ENCODE data around the gene KIFC3. TPM values are rescaled to one million over a fixed set of nuclear protein-coding genes. Genes with fewer than 3 reads are reported as not detected.
A peak's percentile ranks its signal among the peaks of the same experiment; 100 is the strongest.
"Not testable (repeated sequence)": the region's sequence is repeated elsewhere in the genome, so short reads cannot be mapped to it uniquely, and the experiment has no call there.

KIFC3 gene
- polyA plus RNA-seq, 3 donors from 2014 or later: 5.1 to 13.6 (median 12.2) TPM

DNA sequence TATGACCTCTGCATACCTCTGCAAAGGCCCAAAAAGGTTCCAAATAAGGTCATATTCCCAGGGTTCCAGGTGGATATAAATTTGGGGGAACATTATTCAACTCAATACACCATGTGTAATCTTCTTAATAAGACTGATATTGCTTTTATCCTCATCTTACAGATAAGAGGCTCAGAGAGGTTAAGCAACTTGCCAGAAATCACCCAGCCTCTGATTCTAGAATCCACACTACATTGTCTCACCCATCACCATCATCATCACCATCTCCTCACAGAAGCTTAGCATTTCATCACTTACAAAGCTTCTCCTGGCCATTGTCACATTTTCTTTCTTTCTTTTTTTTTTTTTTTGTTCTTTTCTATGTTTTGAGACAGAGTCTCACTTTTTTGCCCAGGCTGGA lies 15.4 kb upstream of the KIFC3 start:
- Mint-ChIP-seq H3K9me3 (no peaks in the 10 kb centered on the region), H3K27ac (peak overlapping the region in 3 of 6 donors; percentile 3 to 76 (median 44)), H3K4me1 (peaks cover 31 to 34% of the 10 kb centered on the region in 2 donors), H3K27me3 (ENCODE audit: low read depth in 3 of 3) (peaks cover 0 to 7% (median 1%) of the 10 kb centered on the region in 3 donors), H3K36me3 (no peaks in the 10 kb centered on the region), H3K4me3 (peak overlapping the region in 1 of 5 donors; percentile 53)
- DNase-seq: no peak

DNA sequence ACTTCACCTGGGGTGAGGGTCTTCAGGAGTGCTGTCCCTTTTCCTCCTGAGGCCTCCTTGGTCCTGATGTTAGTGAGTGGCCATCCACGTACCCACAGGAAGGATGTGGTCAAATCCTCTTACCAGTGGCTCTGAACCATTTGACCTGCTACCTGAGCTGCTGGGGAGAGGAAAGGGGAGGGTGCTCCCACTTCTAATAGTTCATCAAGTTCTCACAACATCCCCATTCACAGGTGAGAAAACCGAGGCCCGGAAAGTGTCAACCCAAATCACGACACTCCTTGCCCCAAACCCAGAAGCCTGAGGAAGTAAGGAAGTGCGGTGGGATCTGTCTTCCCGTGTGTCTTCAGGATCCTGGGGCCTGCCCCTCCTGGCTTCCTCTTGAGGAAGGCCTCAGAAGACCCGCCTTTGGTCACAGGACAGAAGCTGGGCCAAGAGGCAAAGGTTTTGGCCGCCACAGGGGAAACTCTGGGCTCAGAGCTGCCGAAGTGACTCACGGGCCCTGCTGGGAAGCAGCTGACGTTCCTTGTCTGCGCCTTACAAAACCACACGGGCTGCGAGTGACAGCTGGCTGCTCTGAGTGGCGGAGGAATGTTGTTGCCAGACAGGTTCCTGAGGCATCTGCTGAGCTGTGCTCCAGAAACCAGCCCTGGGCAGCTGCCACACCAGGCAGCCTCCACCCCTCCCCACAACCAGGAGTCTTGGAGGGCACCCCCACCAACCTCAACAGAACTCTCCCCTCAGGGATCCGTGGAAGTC lies 13.9 kb upstream of the KIFC3 start:
- H3K4me1 Mint-ChIP-seq: peaks cover 34 to 35% of the 10 kb centered on the region in 2 donors
- DNase-seq: peak; percentile 59 to 62 (median 61)
- H3K27me3 Mint-ChIP-seq (ENCODE audit: low read depth in 3 of 3): peaks cover 0 to 7% (median 1%) of the 10 kb centered on the region in 3 donors
- no peaks in the 10 kb centered on the region for H3K36me3 Mint-ChIP-seq
- H3K4me3 Mint-ChIP-seq: peak overlapping the region; percentile 38 to 77 (median 70)
- H3K9me3 Mint-ChIP-seq: no peaks in the 10 kb centered on the region
- peak overlapping the region; percentile 77 to 88 (median 82) for H3K27ac Mint-ChIP-seq

DNA sequence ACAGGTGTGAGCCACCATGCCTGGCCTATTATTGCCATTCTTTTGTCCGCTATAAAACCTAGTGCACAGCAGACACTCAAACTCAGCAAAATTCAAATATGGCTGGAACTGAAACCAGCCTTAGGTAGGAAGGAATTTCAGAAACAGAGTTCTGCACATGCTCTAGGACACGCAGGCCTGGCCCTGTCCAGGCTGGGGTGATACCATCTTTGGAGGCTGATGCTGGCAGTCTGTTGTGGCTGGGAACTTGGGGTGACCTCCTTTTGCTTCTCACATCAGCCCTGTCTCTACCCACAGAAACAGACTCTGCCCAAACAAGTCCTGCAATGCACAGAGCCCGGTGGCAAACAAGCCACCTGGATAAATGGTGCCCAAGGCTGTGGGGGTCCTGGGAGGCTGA lies 12.6 kb upstream of the KIFC3 start:
- no peaks in the 10 kb centered on the region for H3K9me3 Mint-ChIP-seq
- H3K27ac Mint-ChIP-seq: peak overlapping the region; percentile 21 to 83 (median 58)
- peaks cover 2 to 10% (median 9%) of the 10 kb centered on the region in 3 donors for H3K27me3 Mint-ChIP-seq (ENCODE audit: low read depth in 3 of 3)
- peaks cover 46 to 47% of the 10 kb centered on the region in 2 donors for H3K4me1 Mint-ChIP-seq
- H3K36me3 Mint-ChIP-seq: no peaks in the 10 kb centered on the region
- H3K4me3 Mint-ChIP-seq: peak overlapping the region in 4 of 5 donors; percentile 30 to 77 (median 71)
- DNase-seq: peak in 1 of 3 donors; percentile 46

DNA sequence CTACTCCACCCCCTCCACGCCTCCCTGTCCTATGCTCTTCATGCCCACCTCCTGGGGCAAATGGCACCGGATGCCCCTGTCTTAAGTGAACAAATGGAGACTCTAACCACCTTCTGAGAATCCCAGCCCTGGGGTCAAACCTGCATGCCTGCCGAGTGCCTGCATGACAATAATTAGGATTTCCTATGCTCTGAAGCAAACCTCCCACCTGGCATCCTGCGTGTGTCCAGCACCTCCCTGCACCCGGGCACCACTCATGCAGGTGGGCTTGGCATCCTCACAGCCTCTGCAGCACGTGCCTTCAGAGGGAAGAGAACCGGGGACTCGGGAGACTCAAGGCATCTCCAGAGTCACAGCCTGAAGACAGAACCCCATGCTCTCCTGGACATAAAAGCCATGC lies 11.2 kb upstream of the KIFC3 start:
- Mint-ChIP-seq H3K4me1 (peaks cover 58 to 60% of the 10 kb centered on the region in 2 donors), H3K27me3 (ENCODE audit: low read depth in 3 of 3) (peaks cover 2 to 12% (median 9%) of the 10 kb centered on the region in 3 donors)

DNA sequence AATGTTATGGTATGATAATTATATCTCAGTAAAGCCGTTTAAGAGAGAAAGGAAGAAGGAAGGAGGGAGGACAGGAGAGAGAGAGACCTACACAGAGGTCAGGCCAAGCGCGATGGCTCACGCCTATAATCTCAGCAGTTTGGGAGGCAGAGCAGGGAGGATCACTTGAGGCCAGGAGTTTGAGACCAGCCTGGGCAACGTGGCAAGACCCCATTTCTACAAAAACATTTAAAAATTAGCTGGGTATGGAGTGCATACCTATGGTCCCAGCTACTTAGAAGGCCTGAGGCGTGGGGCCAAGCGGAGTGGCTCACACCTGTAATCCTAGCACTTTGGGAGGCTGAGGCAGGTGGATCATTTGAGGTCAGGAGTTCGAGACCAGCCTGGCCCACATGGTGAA lies 9.0 kb upstream of the KIFC3 start:
- peak overlapping the region; percentile 93 to 98 (median 97) for H3K27ac Mint-ChIP-seq
- not testable (repeated sequence) for H3K36me3 Mint-ChIP-seq, H3K9me3 Mint-ChIP-seq, DNase-seq, H3K4me3 Mint-ChIP-seq
- peaks cover 65 to 67% of the 10 kb centered on the region in 2 donors for H3K4me1 Mint-ChIP-seq
- H3K27me3 Mint-ChIP-seq (ENCODE audit: low read depth in 3 of 3): peaks cover 2 to 12% (median 9%) of the 10 kb centered on the region in 3 donors

More for the DNA sequence above, 11.2 kb upstream of the KIFC3 start:
- no peaks in the 10 kb centered on the region for H3K9me3 Mint-ChIP-seq
- H3K27ac Mint-ChIP-seq: peak overlapping the region in 2 of 6 donors; percentile 47 to 86
- no peak overlapping the region for H3K4me3 Mint-ChIP-seq
- H3K36me3 Mint-ChIP-seq: no peaks in the 10 kb centered on the region
- no peak for DNase-seq

DNA sequence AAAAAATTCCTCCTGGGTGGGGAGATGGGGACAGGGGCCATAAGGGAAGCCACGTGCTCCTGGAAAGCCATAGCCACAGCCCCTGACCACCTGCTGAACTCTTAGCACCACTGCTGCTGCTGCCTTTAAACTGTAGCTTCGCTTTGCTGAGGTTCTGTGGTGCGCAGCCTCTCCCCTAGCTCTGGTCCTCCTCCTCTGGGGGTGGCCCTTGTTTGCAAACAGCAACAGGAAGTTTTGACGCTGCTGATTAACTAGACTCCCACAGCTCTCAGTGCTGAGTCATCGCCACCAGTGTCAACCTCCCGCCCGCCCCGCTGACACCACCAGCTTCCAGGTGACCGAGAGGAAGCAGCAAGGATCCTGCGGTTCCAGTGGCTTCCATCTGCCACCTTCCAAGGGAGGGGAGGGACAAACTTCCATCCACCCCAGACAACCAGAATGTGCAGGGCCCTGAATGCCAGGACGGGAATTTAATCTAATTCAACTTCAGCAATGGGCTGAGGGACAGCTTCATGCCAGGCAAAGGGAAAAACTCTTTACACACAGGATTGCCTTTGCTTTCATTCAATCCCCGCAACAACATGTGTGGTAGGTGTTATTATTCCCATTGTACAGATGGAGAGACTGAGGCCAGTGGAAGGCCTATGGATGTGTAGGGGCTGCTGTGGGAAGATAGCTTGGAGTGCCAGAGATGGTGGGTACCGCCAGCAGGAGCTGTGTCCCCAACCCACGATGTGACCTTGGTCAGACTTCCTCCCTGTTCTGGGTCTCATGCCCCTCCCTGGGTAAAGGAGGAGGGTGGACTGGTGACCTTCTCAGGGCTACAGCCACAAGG lies 8.1 kb upstream of the KIFC3 start:
- Mint-ChIP-seq H3K9me3 (no peaks in the 10 kb centered on the region), H3K27me3 (ENCODE audit: low read depth in 3 of 3) (peaks cover 6 to 9% (median 7%) of the 10 kb centered on the region in 3 donors), H3K27ac (peak overlapping the region; percentile 93 to 98 (median 97))

DNA sequence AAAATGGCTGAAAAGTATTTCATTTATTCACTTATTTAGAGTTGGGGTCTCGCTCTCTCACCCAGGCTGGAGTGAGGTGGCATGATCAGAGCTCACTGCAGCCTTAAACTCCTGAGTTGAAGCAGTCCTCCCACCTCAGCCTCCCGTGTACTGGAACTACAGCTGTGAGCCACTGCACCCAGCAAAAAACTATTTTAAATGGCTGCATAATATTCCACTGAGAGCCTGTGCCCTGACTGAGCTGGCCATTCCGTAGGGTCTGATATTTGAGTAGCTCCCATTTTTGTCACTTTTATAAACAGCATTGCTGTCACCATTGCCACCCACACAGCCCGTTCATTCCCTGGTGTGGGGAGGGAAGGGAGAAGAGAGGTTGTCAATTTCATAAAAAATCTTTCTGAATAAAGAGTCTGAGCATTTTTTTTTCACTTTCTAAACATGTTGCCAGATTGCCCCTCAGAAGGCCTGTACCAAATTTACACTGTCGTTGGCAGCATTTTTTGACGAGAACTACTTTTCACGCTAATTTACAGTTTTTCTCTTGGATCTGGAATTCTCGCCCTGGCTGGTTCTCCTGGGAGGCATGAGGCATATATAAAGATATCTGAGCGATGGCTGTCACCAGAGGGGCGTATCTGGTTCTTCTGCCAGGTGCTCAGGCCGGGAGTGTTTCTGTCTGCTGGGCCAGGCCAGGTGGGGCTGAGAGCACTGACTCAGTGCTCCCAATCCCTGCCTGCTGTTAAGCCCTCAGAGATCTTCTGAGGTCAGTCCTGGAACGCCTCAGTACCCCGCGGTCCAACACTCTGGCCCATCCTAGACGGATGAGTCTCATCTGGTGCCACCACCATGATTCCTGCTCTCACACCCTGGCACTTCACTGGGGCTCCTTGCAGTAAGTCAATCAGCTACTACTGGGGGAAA lies 7.2 kb upstream of the KIFC3 start:
- peaks cover 7 to 9% (median 7%) of the 10 kb centered on the region in 3 donors for H3K27me3 Mint-ChIP-seq (ENCODE audit: low read depth in 3 of 3)
- H3K4me1 Mint-ChIP-seq: peaks cover 47 to 51% of the 10 kb centered on the region in 2 donors
- no peaks in the 10 kb centered on the region for H3K36me3 Mint-ChIP-seq
- peak overlapping the region; percentile 76 to 87 (median 80) for H3K4me3 Mint-ChIP-seq
- DNase-seq: no peak
- peak overlapping the region; percentile 93 to 98 (median 97) for H3K27ac Mint-ChIP-seq
- H3K9me3 Mint-ChIP-seq: no peaks in the 10 kb centered on the region

More for the DNA sequence above, 8.1 kb upstream of the KIFC3 start:
- Mint-ChIP-seq H3K4me3 (peak overlapping the region; percentile 76 to 87 (median 80)), H3K36me3 (no peaks in the 10 kb centered on the region), H3K4me1 (peaks cover 55 to 60% of the 10 kb centered on the region in 2 donors)
- peak; percentile 86 to 89 (median 87) for DNase-seq

DNA sequence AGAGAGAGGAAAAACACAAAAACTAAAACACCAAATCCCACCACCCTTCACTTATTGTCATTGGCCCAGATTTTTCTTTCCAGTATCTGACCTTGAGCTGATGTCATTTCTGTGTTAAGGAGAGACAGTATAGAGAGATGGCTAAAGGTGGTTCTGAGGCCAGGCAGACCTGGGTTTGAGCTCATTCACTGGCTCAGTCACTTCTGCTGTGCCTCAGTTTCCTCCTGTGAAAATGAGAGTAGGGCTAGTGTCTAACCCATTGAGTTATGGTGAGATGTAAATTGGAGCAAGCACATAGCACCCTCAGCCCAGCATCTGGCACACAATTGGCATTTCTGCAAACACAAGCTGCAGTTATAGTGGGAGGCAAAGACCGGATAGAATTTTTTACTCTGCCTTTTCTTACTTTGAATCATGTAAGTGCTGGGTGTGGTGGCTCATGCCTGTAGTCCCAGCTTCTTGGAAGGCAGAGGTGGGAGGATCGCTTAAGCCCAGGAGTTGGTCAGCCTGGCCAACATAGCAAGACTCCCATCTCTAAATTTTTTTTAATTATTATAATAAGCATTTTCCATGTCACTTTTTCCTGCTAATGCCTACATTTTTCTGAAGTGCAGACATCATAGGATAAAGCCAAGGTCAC lies 6.4 kb upstream of the KIFC3 start:
- peak overlapping the region; percentile 73 to 91 (median 86) for H3K27ac Mint-ChIP-seq

DNA sequence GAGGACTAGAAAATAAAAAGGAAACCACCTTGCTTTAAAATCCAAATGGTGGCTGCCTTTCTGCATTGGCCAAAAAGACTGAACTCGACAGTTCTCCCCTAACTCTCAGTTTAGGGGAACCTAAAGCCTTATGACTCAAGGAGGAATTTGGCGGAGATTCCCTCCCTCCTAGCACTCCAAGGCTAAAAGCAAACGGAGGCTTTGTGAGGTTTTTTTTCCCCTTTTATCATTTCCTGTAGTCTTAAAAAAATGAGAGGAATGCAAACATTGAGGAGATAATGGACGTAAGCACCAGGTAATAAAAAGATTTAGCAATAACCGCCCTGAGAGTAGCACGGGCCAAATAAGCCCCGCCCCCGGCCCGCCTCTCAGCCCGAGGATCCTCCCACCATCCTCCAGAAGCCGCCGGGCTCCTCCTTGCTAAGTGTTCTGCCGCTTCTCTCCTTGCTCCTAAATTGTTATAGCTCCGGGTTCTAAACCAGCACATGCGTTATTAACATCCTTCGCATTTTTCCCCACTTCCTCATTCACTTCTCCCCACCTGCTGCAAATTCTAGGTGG lies 5.8 kb upstream of the KIFC3 start:
- DNase-seq: peak; percentile 42 to 52 (median 46)
- H3K27ac Mint-ChIP-seq: peak overlapping the region; percentile 73 to 91 (median 86)
- H3K36me3 Mint-ChIP-seq: no peaks in the 10 kb centered on the region
- H3K9me3 Mint-ChIP-seq: no peaks in the 10 kb centered on the region
- H3K4me1 Mint-ChIP-seq: peaks cover 45 to 58% of the 10 kb centered on the region in 2 donors
- peak overlapping the region; percentile 78 to 88 (median 81) for H3K4me3 Mint-ChIP-seq
- H3K27me3 Mint-ChIP-seq (ENCODE audit: low read depth in 3 of 3): peaks cover 7 to 8% (median 8%) of the 10 kb centered on the region in 3 donors

More for the DNA sequence above, 6.4 kb upstream of the KIFC3 start:
- Mint-ChIP-seq H3K36me3 (no peaks in the 10 kb centered on the region), H3K27me3 (ENCODE audit: low read depth in 3 of 3) (peaks cover 7 to 9% (median 7%) of the 10 kb centered on the region in 3 donors), H3K4me1 (peaks cover 39 to 51% of the 10 kb centered on the region in 2 donors), H3K4me3 (peak overlapping the region; percentile 78 to 88 (median 81)), H3K9me3 (no peaks in the 10 kb centered on the region)
- DNase-seq: no peak

DNA sequence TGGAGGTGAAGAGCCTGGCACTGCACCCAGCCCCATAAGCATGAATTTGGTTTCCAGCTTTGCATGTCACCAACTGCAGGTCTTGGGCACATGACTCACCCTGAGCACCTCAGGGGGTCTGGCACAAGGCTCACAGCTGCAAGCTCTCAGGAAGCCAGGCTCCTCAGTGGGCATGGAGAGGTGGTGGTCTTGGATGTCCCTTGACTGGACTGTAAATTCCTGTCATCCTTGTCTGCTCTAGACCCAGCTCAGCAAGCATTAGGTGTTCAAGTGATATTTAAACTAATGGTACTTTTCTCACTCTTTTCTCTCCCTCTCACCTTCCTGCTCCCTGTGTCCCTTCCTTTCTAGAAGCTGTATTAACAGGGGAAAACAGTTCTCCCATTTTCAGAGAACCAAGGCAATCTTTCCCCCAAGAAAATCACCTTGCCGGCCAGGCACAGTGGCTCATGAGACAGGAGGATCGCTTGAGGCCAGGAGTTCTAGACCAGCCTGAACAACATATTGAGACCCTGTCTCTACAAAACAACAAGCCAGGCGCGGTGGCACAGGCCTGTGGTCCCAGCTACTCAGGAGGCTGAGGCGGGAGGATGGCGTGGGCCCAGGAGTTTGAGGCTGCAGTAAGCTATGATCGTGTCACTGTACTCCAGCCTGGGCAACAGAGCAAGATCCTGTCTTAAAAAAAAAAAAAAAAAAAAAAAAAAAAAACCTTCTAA lies 5.1 kb upstream of the KIFC3 start:
- DNase-seq: no peak
- H3K27me3 Mint-ChIP-seq (ENCODE audit: low read depth in 3 of 3): peaks cover 13 to 14% (median 14%) of the 10 kb centered on the region in 3 donors
- peaks cover 0 to 2% (median 0%) of the 10 kb centered on the region in 6 donors for H3K9me3 Mint-ChIP-seq
- no peaks in the 10 kb centered on the region for H3K36me3 Mint-ChIP-seq
- H3K27ac Mint-ChIP-seq: no peak overlapping the region
- H3K4me3 Mint-ChIP-seq: peak overlapping the region in 3 of 5 donors; percentile 21 to 88 (median 71)
- H3K4me1 Mint-ChIP-seq: peaks cover 51 to 64% of the 10 kb centered on the region in 2 donors

DNA sequence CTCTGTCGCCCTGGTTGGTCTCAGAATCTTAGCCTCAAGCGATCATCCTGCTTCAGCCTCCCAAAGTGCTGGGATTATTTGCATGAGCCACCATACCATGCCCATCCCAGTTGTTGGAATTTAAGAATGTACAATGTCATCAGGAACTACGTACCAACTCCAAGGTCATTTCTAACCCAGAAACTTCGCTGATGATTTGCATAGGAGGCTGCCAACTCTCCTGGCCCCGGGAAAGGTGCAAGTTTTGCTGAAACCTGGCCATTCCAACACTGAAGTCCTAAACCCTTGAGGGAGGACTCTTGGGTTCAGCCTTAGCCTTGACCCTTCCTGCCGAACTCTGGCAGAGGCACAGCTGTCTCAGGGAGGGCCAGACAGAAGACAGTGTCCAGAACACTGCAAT lies 2.9 kb upstream of the KIFC3 start:
- Mint-ChIP-seq H3K27me3 (ENCODE audit: low read depth in 3 of 3) (peaks cover 6 to 19% (median 15%) of the 10 kb centered on the region in 3 donors), H3K4me1 (peaks cover 56 to 68% of the 10 kb centered on the region in 2 donors), H3K4me3 (no peak overlapping the region), H3K9me3 (peaks cover 0 to 2% (median 0%) of the 10 kb centered on the region in 6 donors), H3K27ac (no peak overlapping the region), H3K36me3 (no peaks in the 10 kb centered on the region)
- DNase-seq: no peak

Data from immature natural killer cell (primary cell).